SK-N-SH treated with all-trans-retinoic acid at 6 μM for 48 hours (cell line): ENCODE measurements around the gene HCN4.

ENCODE experiments used
- BACH2 ChIP-seq: fragments of 250-450 bp; sonication (Bioruptor Pico); IDR thresholded peaks from 2 replicates; pipeline ENCODE4 v1.9.0; 2021; ENCODE audit warnings: mild to moderate bottlenecking, borderline replicate concordance
- CSDC2 ChIP-seq: fragments of 250-450 bp; sonication (Bioruptor Pico); IDR thresholded peaks from 2 replicates; pipeline ENCODE4 v1.5.0; 2020; ENCODE audit warnings: mild to moderate bottlenecking, moderate library complexity
- PATZ1 ChIP-seq: fragments of 250-450 bp; sonication (Bioruptor Pico); IDR thresholded peaks from 2 replicates; pipeline ENCODE4 v1.8.0; 2020; ENCODE audit warnings: mild to moderate bottlenecking, moderate library complexity, borderline replicate concordance
- ZFP3 ChIP-seq: fragments of 250-450 bp; sonication (Bioruptor Pico); IDR thresholded peaks from 2 replicates; pipeline ENCODE4 v1.5.0; 2020; ENCODE audit warnings: mild to moderate bottlenecking, moderate library complexity
- ZFP30 ChIP-seq: fragments of 450-650 bp; formaldehyde crosslinking; IDR thresholded peaks from 2 replicates; pipeline ENCODE4 v1.5.0; 2022; ENCODE audit warnings: mild to moderate bottlenecking, moderate library complexity

GRCh38 chr15:73397461-73397860, 28.7 kb upstream of the HCN4 start:
- TF ChIP-seq ZFP30 (CRISPR knock-in tag) (no peak), BACH2 (CRISPR knock-in tag) (no peak), ZFP3 (CRISPR knock-in tag) (no peak), PATZ1 (CRISPR knock-in tag) (no peak), CSDC2 (CRISPR knock-in tag) (no peak)
